ENCODE results near the gene SOHLH1.

Gene SOHLH1

DNA sequence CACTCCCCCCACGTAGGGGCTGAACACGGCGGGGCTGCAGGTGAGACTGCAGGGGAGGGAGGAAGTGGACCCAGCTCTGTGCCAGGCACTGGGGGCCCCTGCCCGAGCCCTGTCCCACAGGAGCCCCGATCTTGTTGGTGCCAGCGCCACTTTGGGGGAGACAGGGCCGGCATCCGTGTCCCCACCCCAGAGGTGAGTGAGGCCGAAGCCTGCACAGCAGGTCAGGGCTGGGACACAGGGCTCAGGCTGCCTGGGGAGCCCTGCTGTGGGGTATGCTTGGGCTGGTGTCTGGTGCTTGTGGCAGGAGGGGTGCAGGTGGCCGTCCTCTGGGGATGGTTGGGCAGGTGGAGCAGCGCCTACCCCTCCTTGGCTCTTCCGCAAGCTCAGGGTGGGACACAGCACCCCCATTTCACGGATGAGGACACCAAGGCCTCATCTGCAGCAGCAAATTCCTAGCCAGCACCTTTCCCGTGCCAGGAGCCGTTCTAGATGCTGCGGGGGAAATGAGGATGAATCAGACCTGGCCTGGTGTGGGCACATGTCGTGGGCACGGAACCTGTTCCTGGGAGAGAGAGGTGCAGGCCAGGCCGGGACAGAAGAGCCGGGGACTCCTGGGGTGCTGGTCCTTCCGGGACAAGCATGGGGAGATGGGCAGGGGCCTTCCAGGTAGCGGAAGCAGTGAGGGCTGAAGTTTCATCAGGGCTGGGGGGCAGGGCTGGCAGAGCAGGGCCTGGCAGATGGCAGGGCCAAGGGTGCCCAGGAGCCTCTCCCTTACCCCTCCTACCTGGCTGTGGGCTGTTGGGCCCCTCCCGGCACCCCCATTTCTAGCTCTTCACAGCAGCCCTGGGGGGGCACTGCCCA lies 37.9 kb upstream of the SOHLH1 start:
- H3K9me3 Mint-ChIP-seq: no peaks in the 10 kb centered on the region
- H3K27me3 Mint-ChIP-seq: peaks cover 22% of the 10 kb centered on the region
- H3K4me3 Mint-ChIP-seq: no peak overlapping the region
- no peak overlapping the region for H3K27ac Mint-ChIP-seq
- no peaks in the 10 kb centered on the region for H3K4me1 Mint-ChIP-seq (ENCODE audit: low read depth)
- no peaks in the 10 kb centered on the region for H3K36me3 Mint-ChIP-seq (ENCODE audit: low read depth)
- intact Hi-C loops (cut with micrococcal nuclease): no loop called here

DNA sequence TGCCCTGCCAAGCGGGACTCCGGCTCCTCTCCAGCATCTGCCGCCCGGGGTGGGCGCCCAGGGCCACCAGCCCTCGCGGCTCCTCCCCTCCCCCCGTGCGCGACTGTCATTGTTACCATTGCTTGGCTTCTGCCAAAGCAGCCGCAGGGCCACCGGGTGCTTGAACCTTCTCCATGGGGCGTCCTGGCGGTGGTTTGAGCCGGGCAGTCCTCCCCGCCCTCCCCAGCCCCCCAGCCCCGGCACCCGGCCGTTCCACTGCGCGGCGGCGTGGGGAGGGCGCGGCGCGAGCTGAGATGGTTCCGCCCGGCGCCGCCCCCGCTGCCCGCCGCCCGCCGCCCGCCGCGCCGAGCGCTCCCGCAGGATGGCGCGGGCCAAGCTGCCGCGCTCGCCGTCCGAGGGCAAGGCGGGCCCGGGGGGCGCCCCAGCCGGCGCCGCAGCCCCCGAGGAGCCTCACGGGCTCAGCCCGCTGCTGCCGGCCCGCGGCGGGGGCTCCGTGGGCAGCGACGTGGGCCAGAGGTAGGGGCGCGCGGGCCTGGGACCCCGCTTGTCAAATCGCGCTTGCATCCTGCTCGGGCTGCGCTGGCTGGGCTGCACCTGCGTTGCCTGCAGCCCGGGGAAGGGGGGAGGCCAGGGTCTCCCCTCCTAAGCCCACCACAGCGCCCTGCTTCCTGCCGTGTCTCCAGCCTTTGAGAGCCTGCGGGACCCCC lies 37.1 kb upstream of the SOHLH1 start:
- intact Hi-C loops (cut with micrococcal nuclease): no loop called here
- peaks cover 22% of the 10 kb centered on the region for H3K27me3 Mint-ChIP-seq

DNA sequence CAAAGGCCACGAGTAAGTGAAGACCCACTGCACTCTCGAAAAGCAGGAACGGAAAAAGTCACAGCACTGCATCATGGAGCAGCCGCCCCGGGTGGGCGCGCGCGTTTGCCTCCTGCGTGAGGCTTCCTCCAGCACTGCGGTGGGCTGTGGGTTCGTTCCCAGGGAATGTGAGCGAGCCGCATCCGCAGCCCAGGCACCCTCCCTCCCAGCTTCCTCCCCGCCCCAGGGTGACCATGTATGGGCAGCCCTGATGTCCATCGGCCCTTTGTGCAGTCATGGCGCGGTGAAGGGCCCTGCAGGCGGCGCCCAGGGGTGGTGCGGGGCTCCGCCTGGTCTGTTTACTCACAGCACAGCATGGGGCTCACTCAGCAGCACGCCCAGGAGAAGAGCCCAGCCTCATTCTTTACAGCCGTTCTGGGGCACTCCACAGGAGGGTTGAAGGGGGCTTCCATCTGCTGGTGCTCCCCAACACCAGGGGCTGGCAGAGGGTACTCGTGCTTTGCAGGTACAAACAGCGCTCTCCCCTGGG lies 35.4 kb upstream of the SOHLH1 start:
- Mint-ChIP-seq H3K4me3 (no peak overlapping the region), H3K27me3 (peaks cover 28% of the 10 kb centered on the region), H3K36me3 (ENCODE audit: low read depth) (no peaks in the 10 kb centered on the region), H3K4me1 (ENCODE audit: low read depth) (no peaks in the 10 kb centered on the region), H3K27ac (no peak overlapping the region), H3K9me3 (peaks cover 11% of the 10 kb centered on the region)
- intact Hi-C loops (cut with micrococcal nuclease): no loop called here

More for the DNA sequence above, 37.1 kb upstream of the SOHLH1 start:
- Mint-ChIP-seq H3K4me1 (ENCODE audit: low read depth) (no peaks in the 10 kb centered on the region), H3K36me3 (ENCODE audit: low read depth) (no peaks in the 10 kb centered on the region), H3K4me3 (no peak overlapping the region), H3K9me3 (peaks cover 4% of the 10 kb centered on the region), H3K27ac (no peak overlapping the region)

DNA sequence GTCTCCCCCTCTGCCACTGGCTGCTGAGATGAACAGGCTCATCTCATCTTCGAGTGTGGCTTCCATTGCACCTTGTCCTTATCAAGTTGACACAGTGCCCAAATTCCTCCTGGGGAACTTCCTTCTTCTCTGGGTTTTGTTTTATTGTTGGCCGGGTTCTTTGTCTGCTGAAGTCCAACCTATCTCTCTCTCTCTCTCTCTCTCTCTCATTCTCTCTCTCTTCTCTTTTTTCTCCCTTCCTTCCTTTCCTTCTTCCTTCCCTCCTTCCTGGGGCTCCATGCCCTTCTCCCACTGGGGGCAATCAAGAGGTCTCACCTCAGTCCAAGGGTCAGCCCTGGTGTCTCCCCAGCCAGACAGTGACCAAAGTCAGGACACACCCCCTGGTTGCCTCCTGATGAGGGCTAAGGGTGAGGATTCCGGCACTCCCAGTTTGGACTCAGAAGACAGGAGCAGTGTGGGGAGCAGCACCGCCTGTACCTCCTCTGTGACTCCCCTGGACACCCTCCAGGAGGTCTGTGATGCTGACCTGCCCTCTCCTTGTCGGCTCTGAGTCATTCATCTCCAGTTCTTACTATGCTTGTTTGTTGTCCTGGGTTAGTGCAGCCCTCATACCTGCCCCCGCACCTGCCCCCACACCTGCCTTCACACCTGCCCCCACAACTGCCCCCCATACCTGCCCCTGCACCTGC lies 33.4 kb upstream of the SOHLH1 start:
- Mint-ChIP-seq H3K27me3 (peaks cover 26% of the 10 kb centered on the region), H3K9me3 (peaks cover 11% of the 10 kb centered on the region), H3K4me3 (no peak overlapping the region), H3K27ac (no peak overlapping the region), H3K4me1 (ENCODE audit: low read depth) (no peaks in the 10 kb centered on the region), H3K36me3 (ENCODE audit: low read depth) (no peaks in the 10 kb centered on the region)
- intact Hi-C loops (cut with micrococcal nuclease): no loop called here

DNA sequence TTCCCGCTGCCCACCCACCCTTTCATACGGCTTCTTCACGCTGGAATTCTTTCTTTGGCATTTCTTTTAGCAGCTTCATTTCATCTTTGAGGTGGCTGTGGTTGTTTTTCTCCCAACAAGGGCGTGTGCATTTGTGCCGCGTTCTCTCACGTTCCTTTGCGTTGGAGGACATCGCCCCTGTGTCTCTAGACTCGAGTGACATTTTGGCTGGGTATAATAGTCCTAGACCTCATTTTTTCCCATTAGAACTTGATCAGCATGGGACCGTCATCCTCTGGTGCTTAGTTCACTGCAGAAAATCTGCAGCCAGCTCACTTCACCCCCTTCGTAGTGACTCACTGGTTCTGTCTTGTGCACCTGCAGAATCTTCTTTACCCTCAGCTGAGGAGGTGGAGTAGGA lies 32.2 kb upstream of the SOHLH1 start:
- Mint-ChIP-seq H3K4me1 (ENCODE audit: low read depth) (no peaks in the 10 kb centered on the region), H3K9me3 (peaks cover 11% of the 10 kb centered on the region), H3K27ac (no peak overlapping the region), H3K4me3 (no peak overlapping the region), H3K27me3 (peaks cover 27% of the 10 kb centered on the region), H3K36me3 (ENCODE audit: low read depth) (no peaks in the 10 kb centered on the region)
- intact Hi-C loops (cut with micrococcal nuclease): no loop called here

DNA sequence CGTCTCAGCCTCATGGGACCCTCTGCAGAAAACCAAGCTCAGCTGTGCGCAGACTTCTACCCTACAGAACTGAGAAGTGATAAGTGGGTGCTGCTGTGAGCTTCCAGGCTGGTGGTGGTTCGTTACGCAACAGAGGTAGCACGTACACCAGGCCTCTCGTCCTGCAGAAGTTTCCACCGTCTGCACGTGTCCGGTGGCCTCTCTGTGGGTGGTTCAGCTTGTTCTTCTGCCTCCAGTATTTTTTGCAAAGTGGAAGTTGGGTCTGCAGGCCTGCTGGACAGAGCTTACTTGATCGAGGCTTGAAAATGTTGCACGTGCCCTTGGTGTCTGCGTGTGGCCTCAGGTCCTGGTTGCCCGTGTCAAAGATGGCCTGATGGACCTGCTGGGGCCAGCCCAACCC lies 30.2 kb upstream of the SOHLH1 start:
- Mint-ChIP-seq H3K27me3 (peaks cover 21% of the 10 kb centered on the region), H3K4me1 (ENCODE audit: low read depth) (no peaks in the 10 kb centered on the region), H3K4me3 (no peak overlapping the region)

DNA sequence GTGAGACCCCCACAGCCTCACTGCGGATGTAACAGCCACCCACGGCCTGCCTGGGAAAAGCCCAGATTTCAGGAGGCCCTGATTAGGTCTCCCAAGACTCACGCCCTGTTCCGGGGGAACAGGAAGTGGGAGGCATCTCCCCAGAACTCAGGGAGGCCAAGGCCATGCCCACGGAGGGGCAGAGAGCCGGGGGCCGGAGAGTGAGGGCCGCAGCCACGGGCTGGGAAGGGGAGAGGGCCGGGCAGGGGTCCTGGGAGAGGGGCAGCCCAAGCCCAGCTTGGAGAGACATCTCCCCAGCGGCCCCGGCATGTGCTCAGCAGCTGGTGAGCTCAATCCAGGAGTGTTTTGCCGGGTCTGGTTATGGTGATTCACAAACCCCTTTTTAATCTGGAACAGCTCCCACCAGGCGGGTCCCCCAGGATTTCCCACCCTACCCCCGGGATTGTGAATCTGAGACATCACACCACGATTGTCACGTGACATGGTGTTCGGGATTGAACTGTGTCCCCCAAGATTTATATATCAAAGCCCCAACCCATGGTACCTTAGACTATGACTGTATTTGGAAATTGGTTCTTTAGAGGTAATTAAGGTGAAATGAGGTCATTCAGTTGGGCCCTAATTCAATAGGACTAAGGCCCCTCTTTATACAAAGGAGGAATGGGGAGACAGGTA lies 29.3 kb upstream of the SOHLH1 start:
- Mint-ChIP-seq H3K9me3 (peaks cover 11% of the 10 kb centered on the region), H3K4me1 (ENCODE audit: low read depth) (no peaks in the 10 kb centered on the region), H3K27me3 (peaks cover 21% of the 10 kb centered on the region), H3K4me3 (no peak overlapping the region), H3K36me3 (ENCODE audit: low read depth) (no peaks in the 10 kb centered on the region), H3K27ac (no peak overlapping the region)
- intact Hi-C loops (cut with micrococcal nuclease): no loop called here

More for the DNA sequence above, 30.2 kb upstream of the SOHLH1 start:
- Mint-ChIP-seq H3K27ac (no peak overlapping the region), H3K36me3 (ENCODE audit: low read depth) (no peaks in the 10 kb centered on the region), H3K9me3 (peaks cover 11% of the 10 kb centered on the region)
- intact Hi-C loops (cut with micrococcal nuclease): no loop called here

DNA sequence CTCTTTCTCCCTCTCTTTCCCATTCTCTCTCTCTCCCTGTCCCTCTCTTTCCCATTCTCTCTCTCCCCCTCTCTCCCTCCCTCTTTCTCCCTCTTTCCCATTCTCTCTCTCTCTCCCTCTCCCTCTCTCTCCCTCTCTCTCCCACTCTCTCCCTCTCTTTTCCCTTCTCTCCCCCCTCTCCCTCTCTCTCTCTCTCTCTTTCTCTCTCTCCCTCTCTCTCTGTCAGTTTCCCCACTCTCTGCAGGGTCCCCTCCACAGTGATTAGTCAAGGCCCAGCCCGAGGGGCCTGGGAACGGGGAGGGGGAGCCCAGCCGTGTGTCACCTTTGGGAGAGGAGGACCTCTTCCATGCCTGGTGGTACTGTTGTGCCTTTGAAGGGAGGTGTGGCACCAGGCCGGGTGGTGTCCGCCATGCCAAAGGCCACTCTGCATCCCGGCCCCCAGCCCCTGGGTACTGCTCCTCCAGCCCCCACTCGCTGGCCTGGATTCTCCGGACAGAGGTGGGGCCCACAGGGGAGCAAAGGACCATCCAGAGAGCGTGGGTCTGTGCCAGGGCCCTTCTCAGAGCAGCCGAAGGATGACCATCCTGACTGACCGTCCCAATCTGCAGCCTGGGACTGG lies 28.1 kb upstream of the SOHLH1 start:
- Mint-ChIP-seq H3K36me3 (ENCODE audit: low read depth) (no peaks in the 10 kb centered on the region), H3K27ac (no peak overlapping the region), H3K9me3 (peaks cover 11% of the 10 kb centered on the region), H3K4me3 (no peak overlapping the region), H3K27me3 (peaks cover 18% of the 10 kb centered on the region), H3K4me1 (ENCODE audit: low read depth) (no peaks in the 10 kb centered on the region)
- intact Hi-C loops (cut with micrococcal nuclease): no loop called here

DNA sequence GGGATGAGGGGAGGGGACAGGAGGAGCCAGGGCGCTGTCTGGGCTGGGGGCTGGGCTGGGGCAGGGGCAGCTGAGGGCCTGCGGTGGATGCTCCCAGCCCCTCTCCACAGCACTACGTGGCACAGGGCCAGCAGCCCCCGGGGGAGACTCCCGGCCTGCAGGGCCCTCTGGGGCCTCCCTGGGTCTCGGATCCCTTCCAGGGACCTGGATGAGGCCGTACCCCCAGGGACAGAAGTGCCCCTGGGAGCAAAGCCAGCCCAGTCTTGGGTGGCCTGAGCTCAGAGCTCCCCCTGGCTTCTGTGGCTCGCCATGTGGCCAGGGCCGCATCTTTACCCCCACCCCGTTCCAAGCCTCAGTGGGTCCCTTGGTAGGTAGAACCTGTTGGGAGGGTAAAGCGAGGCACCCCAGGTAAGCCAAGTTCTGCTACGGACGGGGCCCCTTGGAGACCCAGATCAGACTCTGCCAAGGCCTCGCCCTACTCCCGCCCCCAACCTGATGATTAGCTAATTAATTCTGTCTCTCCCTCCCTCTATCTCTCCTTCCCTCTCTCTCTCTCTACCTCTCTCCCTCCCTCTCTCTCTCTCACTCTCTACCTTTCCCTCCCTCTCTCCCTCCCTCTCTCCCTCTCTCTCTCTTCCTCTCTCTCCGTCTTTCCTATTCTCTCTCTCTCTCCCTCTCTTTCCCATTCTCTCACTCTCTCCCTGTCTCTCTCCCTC lies 27.0 kb upstream of the SOHLH1 start:
- H3K27me3 Mint-ChIP-seq: peaks cover 18% of the 10 kb centered on the region
- no peaks in the 10 kb centered on the region for H3K36me3 Mint-ChIP-seq (ENCODE audit: low read depth)
- H3K9me3 Mint-ChIP-seq: peaks cover 6% of the 10 kb centered on the region
- H3K4me3 Mint-ChIP-seq: no peak overlapping the region
- H3K27ac Mint-ChIP-seq: no peak overlapping the region
- intact Hi-C loops (cut with micrococcal nuclease): no loop called here
- no peaks in the 10 kb centered on the region for H3K4me1 Mint-ChIP-seq (ENCODE audit: low read depth)

DNA sequence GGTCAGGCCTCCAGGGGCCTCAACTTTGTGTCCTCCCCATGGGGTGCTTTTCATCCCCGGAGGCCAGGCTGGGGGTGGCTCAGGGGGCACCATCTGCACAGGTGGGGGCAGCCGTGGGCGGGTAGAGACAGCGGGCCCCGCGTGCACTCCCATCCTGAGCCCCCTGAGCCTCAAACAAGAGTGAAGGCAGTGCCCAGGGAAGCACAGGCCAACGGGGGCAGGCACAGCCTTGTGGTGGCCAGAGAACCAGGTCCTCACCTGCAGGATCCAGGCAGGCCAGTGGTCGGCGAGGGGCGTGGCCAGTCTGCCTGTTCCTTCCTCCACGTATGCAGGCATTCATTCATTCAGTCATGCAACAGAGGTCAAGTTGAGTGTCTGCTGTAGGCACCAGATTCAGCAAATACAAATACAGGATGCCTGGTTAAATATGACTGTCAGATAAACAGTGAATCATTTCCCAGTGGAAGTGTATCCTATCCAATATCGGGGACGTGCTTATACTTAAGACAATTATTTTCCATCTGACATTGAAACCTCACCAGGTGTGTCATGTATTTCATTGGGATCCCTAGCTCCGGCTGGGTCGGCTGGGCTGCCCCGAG lies 25.0 kb upstream of the SOHLH1 start:
- Mint-ChIP-seq H3K36me3 (ENCODE audit: low read depth) (no peaks in the 10 kb centered on the region), H3K4me3 (no peak overlapping the region), H3K9me3 (no peaks in the 10 kb centered on the region), H3K4me1 (ENCODE audit: low read depth) (no peaks in the 10 kb centered on the region), H3K27ac (no peak overlapping the region), H3K27me3 (peaks cover 13% of the 10 kb centered on the region)
- intact Hi-C loops (cut with micrococcal nuclease): no loop called here

DNA sequence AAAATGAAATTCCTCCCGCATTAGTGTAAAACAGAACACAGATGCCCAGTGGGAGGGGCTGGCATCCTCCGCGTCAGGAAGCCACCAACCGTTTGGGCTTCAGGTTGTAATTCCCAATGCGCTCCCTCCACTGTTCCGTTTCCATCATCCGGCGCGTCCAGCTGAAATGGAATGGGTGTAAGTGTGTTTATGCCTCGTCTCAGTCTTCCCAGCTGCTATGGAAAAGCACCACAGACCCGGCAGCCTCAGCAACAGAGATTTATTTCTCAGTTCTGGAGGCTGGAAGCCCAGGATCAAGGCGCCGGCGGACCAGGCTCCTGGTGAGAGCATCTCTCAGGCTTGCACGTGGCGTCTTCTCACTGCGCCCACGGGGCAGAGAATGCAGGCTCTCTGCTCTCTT lies 23.1 kb upstream of the SOHLH1 start:
- H3K27me3 Mint-ChIP-seq: peaks cover 8% of the 10 kb centered on the region
- no peaks in the 10 kb centered on the region for H3K4me1 Mint-ChIP-seq (ENCODE audit: low read depth)
- H3K36me3 Mint-ChIP-seq (ENCODE audit: low read depth): no peaks in the 10 kb centered on the region
- intact Hi-C loops (cut with micrococcal nuclease): no loop called here
- H3K4me3 Mint-ChIP-seq: no peak overlapping the region
- H3K9me3 Mint-ChIP-seq: no peaks in the 10 kb centered on the region
- no peak overlapping the region for H3K27ac Mint-ChIP-seq

DNA sequence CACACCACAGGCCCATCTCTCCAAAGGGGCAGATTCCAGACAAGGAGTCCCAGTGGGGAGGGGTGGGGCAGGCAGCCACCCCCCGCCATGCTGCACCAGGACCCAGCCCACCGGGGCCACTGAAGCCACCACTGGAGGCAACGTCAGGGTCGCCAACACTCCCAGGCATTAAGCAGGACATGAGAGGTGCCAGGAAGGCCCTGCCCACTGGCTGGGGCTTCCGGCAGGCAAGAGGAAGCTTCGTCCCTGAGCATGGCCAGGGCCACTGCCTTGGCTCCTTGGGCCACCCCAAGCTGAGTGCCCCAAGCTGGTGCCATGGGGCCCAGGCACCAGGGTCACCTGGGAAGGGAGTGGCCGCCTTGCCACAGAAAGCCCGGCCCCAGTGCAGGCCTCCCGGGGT lies 20.2 kb upstream of the SOHLH1 start:
- Mint-ChIP-seq H3K27me3 (peaks cover 24% of the 10 kb centered on the region), H3K4me1 (ENCODE audit: low read depth) (no peaks in the 10 kb centered on the region), H3K4me3 (no peak overlapping the region), H3K9me3 (no peaks in the 10 kb centered on the region), H3K27ac (no peak overlapping the region), H3K36me3 (ENCODE audit: low read depth) (no peaks in the 10 kb centered on the region)
- intact Hi-C loops (cut with micrococcal nuclease): no loop called here
